ENCODE measurements around the gene CHAC2.

GRCh38 chr2:53778536-53779162 is 11.0 kb downstream of the CHAC2 start:
- TF ChIP-seq, protein P1, sequence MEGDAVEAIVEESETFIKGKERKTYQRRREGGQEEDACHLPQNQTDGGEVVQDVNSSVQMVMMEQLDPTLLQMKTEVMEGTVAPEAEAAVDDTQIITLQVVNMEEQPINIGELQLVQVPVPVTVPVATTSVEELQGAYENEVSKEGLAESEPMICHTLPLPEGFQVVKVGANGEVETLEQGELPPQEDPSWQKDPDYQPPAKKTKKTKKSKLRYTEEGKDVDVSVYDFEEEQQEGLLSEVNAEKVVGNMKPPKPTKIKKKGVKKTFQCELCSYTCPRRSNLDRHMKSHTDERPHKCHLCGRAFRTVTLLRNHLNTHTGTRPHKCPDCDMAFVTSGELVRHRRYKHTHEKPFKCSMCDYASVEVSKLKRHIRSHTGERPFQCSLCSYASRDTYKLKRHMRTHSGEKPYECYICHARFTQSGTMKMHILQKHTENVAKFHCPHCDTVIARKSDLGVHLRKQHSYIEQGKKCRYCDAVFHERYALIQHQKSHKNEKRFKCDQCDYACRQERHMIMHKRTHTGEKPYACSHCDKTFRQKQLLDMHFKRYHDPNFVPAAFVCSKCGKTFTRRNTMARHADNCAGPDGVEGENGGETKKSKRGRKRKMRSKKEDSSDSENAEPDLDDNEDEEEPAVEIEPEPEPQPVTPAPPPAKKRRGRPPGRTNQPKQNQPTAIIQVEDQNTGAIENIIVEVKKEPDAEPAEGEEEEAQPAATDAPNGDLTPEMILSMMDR (IDR thresholded peaks at IDR 0.05): no peak
- no peak for TF ChIP-seq POLR2AphosphoS5 (IDR thresholded peaks at IDR 0.05)

Data from stomach (tissue), 4 donors.